HepG2 (cell line): Measurements from ENCODE around the gene PLAC9. TPM values are rescaled to one million over a fixed set of nuclear protein-coding genes. Genes with fewer than 3 reads are reported as not detected.
A peak's percentile ranks its signal among the peaks of the same experiment; 100 is the strongest.

Experiments
- ATAC-seq: fragments of 200-7000 bp; cut with Tn5 transposase; 3 replicates; pipeline ENCODE4 v1.9.1; 2020; ENCODE audit warnings: mild to moderate bottlenecking, moderate library complexity
- BruUV-seq: library from RNA; stranded (reverse); fragments of 400-500 nt; replicated peaks from 2 replicates; lab custom pipeline; 2021; lab: Mats Ljungman, UMichigan
- CTCF ChIA-PET: fragments of 300-600 bp; formaldehyde crosslinking; extraction: SDS; loops from one replicate; lab custom pipeline; 2021; ENCODE audit warnings: low total read pairs, inconsistent platforms, low intra/inter-chr PET ratio; lab: Yijun Ruan, JAX
- POLR2A ChIA-PET: fragments of 350-600 bp; sonication (Branson Sonifier 250); formaldehyde crosslinking; loops from one replicate; lab custom pipeline; 2020; ENCODE audit warnings: antibody characterized with exemption, inconsistent platforms; lab: Yijun Ruan, JAX
- DNase-seq: peaks from one replicate; pipeline ENCODE4 v3.0.0-alpha.2; 2015; ENCODE audit warnings: low spot score
- FAIRE-seq: peaks from 3 replicates; lab custom pipeline; 2011; peaks lifted over from hg19 to GRCh38; lab: Jason Lieb, UNC
- H2AFZ ChIP-seq: one replicate; pipeline ENCODE4 v1.6.1; 2011; ENCODE audit warnings: low read length, inconsistent platforms
- H3K27ac ChIP-seq: fragments of 300-600 bp; 3 replicates; pipeline ENCODE4 v1.8.0; 2011; ENCODE audit warnings: mixed run types, mild to moderate bottlenecking, mixed read lengths, low read length, inconsistent platforms; ENCODE audit not compliant: insufficient read depth; ENCODE audit errors: extremely low read length
- H3K27me3 ChIP-seq, 2 experiments: fragments of 200-600 bp in 1 of 2; 2 replicates in 1 of 2; 3 replicates in 1 of 2; pipeline versions ENCODE4 v1.6.0 to v1.8.0; 2011; ENCODE audit warnings: low read length in 2 of 2, mild to moderate bottlenecking in 2 of 2, moderate library complexity in 2 of 2, inconsistent platforms in 1 of 2; ENCODE audit not compliant: insufficient read depth in 2 of 2, control insufficient read depth in 1 of 2
- H3K36me3 ChIP-seq, 2 experiments: fragments of 200-600 bp in 1 of 2; replicated peaks in 1 of 2; 2 replicates in 1 of 2; 3 replicates in 1 of 2; pipeline versions ENCODE4 v1.5.1 to v1.8.0; 2011; ENCODE audit warnings: low read length in 2 of 2, inconsistent platforms in 1 of 2; ENCODE audit not compliant: insufficient read depth in 2 of 2, control insufficient read depth in 1 of 2
- H3K4me1 ChIP-seq: 2 replicates; pipeline ENCODE4 v1.5.1; 2012; ENCODE audit warnings: low read length, inconsistent platforms; ENCODE audit not compliant: insufficient read depth
- H3K4me2 ChIP-seq: 2 replicates; pipeline ENCODE4 v1.6.0; 2011; ENCODE audit warnings: low read depth, low read length, inconsistent platforms
- H3K4me3 ChIP-seq, 3 experiments: fragments of 200-600 bp in 1 of 3; sonication (generic), shearing (Covaris generic) in 1 of 3; replicated peaks in 1 of 3; 2 replicates each; pipeline ENCODE4 v1.5.1; 2011 to 2016; ENCODE audit warnings: low read length in 3 of 3, inconsistent platforms in 2 of 3, low read depth in 2 of 3, mild to moderate bottlenecking in 2 of 3, control low read depth in 1 of 3, mixed read lengths in 1 of 3; ENCODE audit not compliant: insufficient read depth in 1 of 3
- H3K79me2 ChIP-seq: one replicate; pipeline ENCODE4 v1.6.1; 2011; ENCODE audit warnings: low read length, inconsistent platforms; ENCODE audit not compliant: insufficient read depth
- H3K9ac ChIP-seq: 2 replicates; pipeline ENCODE4 v1.6.0; 2011; ENCODE audit warnings: mild to moderate bottlenecking, low read depth, low read length, inconsistent platforms; ENCODE audit not compliant: insufficient read depth
- H3K9me3 ChIP-seq: 2 replicates; pipeline ENCODE4 v1.5.1; 2012; ENCODE audit warnings: mild to moderate bottlenecking, low read length
- H4K20me1 ChIP-seq: 2 replicates; pipeline ENCODE4 v1.6.0; 2011; ENCODE audit warnings: inconsistent platforms, mild to moderate bottlenecking, low read length, moderate library complexity; ENCODE audit not compliant: insufficient read depth
- CTCF ChIP-seq: sonication (generic); formaldehyde crosslinking; IDR thresholded peaks from 2 replicates; pipeline ENCODE4 v1.5.0; 2020; ENCODE audit warnings: mild to moderate bottlenecking, missing genetic modification reagents, moderate library complexity
- GTF3A ChIP-seq: sonication (generic); formaldehyde crosslinking; conservative IDR thresholded peaks from 2 replicates; pipeline ENCODE4 v1.4.0; 2020; ENCODE audit warnings: mild to moderate bottlenecking, missing genetic modification reagents
- KLF12 ChIP-seq: sonication (generic); formaldehyde crosslinking; IDR thresholded peaks from 2 replicates; pipeline ENCODE4 v1.4.0; 2020; ENCODE audit warnings: missing genetic modification reagents, borderline replicate concordance
- MEIS2 ChIP-seq: sonication (generic); formaldehyde crosslinking; IDR thresholded peaks from 2 replicates; pipeline ENCODE4 v1.9.0; 2021; ENCODE audit warnings: mild to moderate bottlenecking, missing genetic modification reagents
- SALL1 ChIP-seq: sonication (generic); formaldehyde crosslinking; IDR thresholded peaks from 2 replicates; pipeline ENCODE4 v1.8.0; 2022; ENCODE audit warnings: mild to moderate bottlenecking, missing genetic modification reagents
- SNAI1 ChIP-seq: sonication (generic); formaldehyde crosslinking; IDR thresholded peaks from 2 replicates; pipeline ENCODE4 v1.5.0; 2020; ENCODE audit warnings: mild to moderate bottlenecking, missing genetic modification reagents, borderline replicate concordance
- TEAD3 ChIP-seq: optimal IDR thresholded peaks from 2 replicates; pipeline ENCODE3; 2016; ENCODE audit warnings: borderline replicate concordance
- ZFP82 ChIP-seq: sonication (generic); formaldehyde crosslinking; IDR thresholded peaks from 2 replicates; pipeline ENCODE4 v1.5.1; 2020; ENCODE audit warnings: mild to moderate bottlenecking, missing genetic modification reagents, borderline replicate concordance
- ZNF101 ChIP-seq: sonication (generic); formaldehyde crosslinking; IDR thresholded peaks from 2 replicates; pipeline ENCODE4 v1.4.0; 2020; ENCODE audit warnings: mild to moderate bottlenecking, low read depth, missing genetic modification reagents, borderline replicate concordance
- WGBS: methylation state at CpG from one replicate; pipeline ENCODE4 v1.1.6; 2017; ENCODE audit warnings: low lambda C conversion rate; 5-methylcytosine and 5-hydroxymethylcytosine counted together
- in situ Hi-C: cut with HindIII; loops from 2 replicates; pipeline ENCODE4 v1.10.0; 2017; ENCODE audit warnings: low pct_unique_long_range_greater_than_20kb; ENCODE audit not compliant: extremely low pct_ligation_motif_present
- intact Hi-C: fragments of 100-400 bp; cut with micrococcal nuclease; formaldehyde crosslinking; loops from one replicate; pipeline ENCODE4 v1.10.0; 2022; ENCODE audit not compliant: unreplicated experiment
- polyA plus RNA-seq, 8 experiments: library from polyadenylated mRNA; depleted of rRNA in 3 of 8; stranded (reverse) in 7 of 8; unstranded in 1 of 8; fragments of >200 nt; fragmentation: Illumina TruSeq in 4 of 8; extraction: Trizol in 4 of 8; gene quantifications; 2 replicates each; pipeline versions ENCODE4 v1.2.1 to v1.2.3, GENCODE V29; 2011 to 2016; ENCODE audit warnings: low read depth in 4 of 8, missing spikeins in 1 of 8, mixed read lengths in 1 of 8; ENCODE audit not compliant: insufficient read depth in 1 of 8
- total RNA-seq, 5 experiments: library from RNA; depleted of rRNA; stranded (reverse); fragments of >200 nt; fragmentation: Illumina TruSeq; extraction: Trizol; gene quantifications; 2 replicates each; pipeline ENCODE4 v1.2.3, GENCODE V29; 2016; ENCODE audit warnings: low read depth in 1 of 5

The PLAC9 gene
- total and polyA plus RNA-seq, 2 of the 13 experiments (the other 11 are each of a cell fraction or from before 2014, with no cell fraction given), result not detected

- BruUV-seq, result no TSS peak
- DNase-seq, result no peak
- WGBS, result 70% methylated on average over 7 of the region's 7 CpGs
Measured at GRCh38 chr10:80140251-80140650, 7.7 kb downstream of the PLAC9 start.

GRCh38 chr10:80141696-80142460 is 9.3 kb downstream of the PLAC9 start:
- no peak for DNase-seq
- no TSS peak for BruUV-seq
- H3K79me2 ChIP-seq, result no peaks in the 10 kb centered on the region
- CTCF ChIA-PET, result no interaction called here
- H3K9ac ChIP-seq, result no peak overlapping the region
- peak; percentile 28 for FAIRE-seq
- no peaks in the 10 kb centered on the region for H3K9me3 ChIP-seq
- ATAC-seq, result peak; percentile 28
- peaks cover 3 to 9% of the 10 kb centered on the region in 2 experiments; a peak in 4 of 5 replicates for H3K27me3 ChIP-seq
- in situ Hi-C loops (loop anchor here (5.0 kb wide), 1 partner anchor 80 kb away; no protein-coding TSS in a partner anchor), intact Hi-C loops (loop anchor here (2.0 to 10.0 kb wide), 2 partner anchors 27 to 63 kb away; partner anchors contain the start of gene ANXA11)
- H4K20me1 ChIP-seq, result no peaks in the 10 kb centered on the region
- 0 out of 2 replicates have a peak, but pooled peaks have one; percentile 10 for TF ChIP-seq CTCF
- TF ChIP-seq GTF3A (CRISPR knock-in tag), result no peak
- TF ChIP-seq TEAD3 (CRISPR knock-in tag), result peak; percentile 18
- TF ChIP-seq SALL1 (CRISPR knock-in tag), result 0 out of 2 replicates have a peak, but pooled peaks have one; percentile 6
- no peaks in the 10 kb centered on the region for H3K36me3 ChIP-seq
- no peak overlapping the region for H2AFZ ChIP-seq
- WGBS, result 19% methylated on average over 14 of the region's 19 CpGs
- POLR2A ChIA-PET, result no interaction called here
- H3K27ac ChIP-seq, result no peak overlapping the region
- peaks cover 30% of the 10 kb centered on the region for H3K4me1 ChIP-seq
- no peak overlapping the region for H3K4me3 ChIP-seq
- peak overlapping the region; percentile 50; the same call in 1 of the 2 replicates for H3K4me2 ChIP-seq

More at GRCh38 chr10:80140251-80140650, 7.7 kb downstream of the PLAC9 start:
- no peak overlapping the region for H3K27ac ChIP-seq
- H3K4me3 ChIP-seq, result no peak overlapping the region
- H3K4me2 ChIP-seq, result no peak overlapping the region
- peaks cover 4 to 11% of the 10 kb centered on the region in 2 experiments; a peak in 4 of 5 replicates for H3K27me3 ChIP-seq
- no peaks in the 10 kb centered on the region for H4K20me1 ChIP-seq
- no peak overlapping the region for H2AFZ ChIP-seq
- no peak overlapping the region for H3K9ac ChIP-seq
- no peaks in the 10 kb centered on the region for H3K36me3 ChIP-seq
- TF ChIP-seq SNAI1 (CRISPR knock-in tag) (no peak), ZFP82 (CRISPR knock-in tag) (no peak), KLF12 (CRISPR knock-in tag) (no peak), ZNF101 (CRISPR knock-in tag) (no peak), MEIS2 (CRISPR knock-in tag) (no peak)
- no peaks in the 10 kb centered on the region for H3K9me3 ChIP-seq
- intact Hi-C loops, result loop anchor here (10.0 kb wide), 1 partner anchor 65 kb away; the partner anchor contains the start of gene ANXA11
- ATAC-seq (no peak), FAIRE-seq (no peak)
- in situ Hi-C loops, result loop anchor here (5.0 kb wide), 1 partner anchor 82 kb away; no protein-coding TSS in a partner anchor
- CTCF ChIA-PET, result no interaction called here
- POLR2A ChIA-PET, result no interaction called here
- H3K79me2 ChIP-seq, result no peaks in the 10 kb centered on the region
- H3K4me1 ChIP-seq, result peaks cover 20% of the 10 kb centered on the region
